OCI-LY7 (cell line): ENCODE results near the gene ZFHX3. TPM values are rescaled to one million over a fixed set of nuclear protein-coding genes. Genes with fewer than 3 reads are reported as not detected.

ENCODE experiments used
- BruUV-seq: library from RNA; stranded (reverse); fragments of 400-500 nt; replicated peaks from 2 replicates; lab custom pipeline; 2021; lab: Mats Ljungman, UMichigan
- CTCF ChIA-PET: fragments of 300-600 bp; sonication (Branson Sonifier 250); formaldehyde crosslinking; loops from one replicate; lab custom pipeline; 2022; ENCODE audit warnings: antibody characterized with exemption; ENCODE audit not compliant: unreplicated experiment; lab: Charles Lee
- POLR2A ChIA-PET: fragments of 300-600 bp; sonication (Branson Sonifier 250); formaldehyde crosslinking; loops from one replicate; lab custom pipeline; 2022; ENCODE audit warnings: antibody characterized with exemption; lab: Charles Lee
- DNase-seq: peaks from one replicate; pipeline ENCODE4 v3.0.0-alpha.2; 2015; ENCODE audit warnings: low spot score
- H2AFZ ChIP-seq: fragments of 200-600 bp; sonication (generic), shearing (Covaris generic); 2 replicates; pipeline ENCODE4 v1.6.1; 2014; ENCODE audit warnings: mild to moderate bottlenecking, antibody characterized with exemption, low read length, moderate library complexity
- H3K27ac ChIP-seq: fragments of 200-600 bp; sonication (generic); 2 replicates; pipeline ENCODE4 v1.5.1; 2014; ENCODE audit warnings: mixed run types, low read depth, mild to moderate bottlenecking, moderate library complexity, low read length, inconsistent platforms; ENCODE audit not compliant: poor library complexity, severe bottlenecking
- H3K36me3 ChIP-seq: fragments of 200-600 bp; sonication (generic); 2 replicates; pipeline ENCODE4 v1.6.1; 2014; ENCODE audit warnings: mild to moderate bottlenecking, antibody characterized with exemption, low read length, moderate library complexity, mixed read lengths; ENCODE audit not compliant: insufficient read depth
- H3K4me1 ChIP-seq: fragments of 200-600 bp; sonication (generic); 2 replicates; pipeline ENCODE4 v1.5.1; 2014; ENCODE audit warnings: mild to moderate bottlenecking, low read length; ENCODE audit not compliant: insufficient read depth, poor library complexity, severe bottlenecking
- H3K4me2 ChIP-seq: fragments of 200-600 bp; sonication (generic); 2 replicates; pipeline ENCODE4 v1.6.1; 2014; ENCODE audit warnings: mild to moderate bottlenecking, low read length
- H3K4me3 ChIP-seq: fragments of 200-600 bp; sonication (generic); 2 replicates; pipeline ENCODE4 v1.5.1; 2014; ENCODE audit warnings: mild to moderate bottlenecking, low read depth, low read length; ENCODE audit not compliant: poor library complexity, severe bottlenecking
- H3K79me2 ChIP-seq: fragments of 200-600 bp; sonication (generic); 2 replicates; pipeline ENCODE4 v1.6.1; 2016; ENCODE audit warnings: low read depth, mild to moderate bottlenecking, low read length, moderate library complexity, mixed read lengths; ENCODE audit not compliant: insufficient read depth
- H3K9me2 ChIP-seq: fragments of 200-600 bp; sonication (generic); 2 replicates; pipeline ENCODE4 v1.6.1; 2016; ENCODE audit warnings: mild to moderate bottlenecking, low read length, mixed read lengths; ENCODE audit not compliant: insufficient read depth
- H3K9me3 ChIP-seq: fragments of 200-600 bp; sonication (generic); 2 replicates; pipeline ENCODE4 v1.6.1; 2014; ENCODE audit warnings: mild to moderate bottlenecking, mixed run types, low read length, mixed read lengths
- H4K20me1 ChIP-seq: fragments of 200-600 bp; sonication (generic); 2 replicates; pipeline ENCODE4 v1.6.1; 2014; ENCODE audit warnings: mild to moderate bottlenecking, antibody characterized with exemption, low read length, moderate library complexity, mixed read lengths; ENCODE audit not compliant: insufficient read depth
- CTCF ChIP-seq: fragments of 200-600 bp; sonication (generic); conservative IDR thresholded peaks from 2 replicates; pipeline ENCODE4 v1.5.1; 2014; ENCODE audit warnings: mild to moderate bottlenecking, antibody characterized with exemption, low read length, moderate library complexity, mixed read lengths
- EZH2phosphoT487 ChIP-seq: fragments of 200-600 bp; sonication (generic); IDR thresholded peaks from 2 replicates; pipeline ENCODE4 v1.6.1; 2018; ENCODE audit warnings: low read depth, borderline replicate concordance, mild to moderate bottlenecking, mixed run types, antibody characterized with exemption, low read length, moderate library complexity, mixed read lengths
- intact Hi-C: fragments of 100-400 bp; cut with micrococcal nuclease; formaldehyde crosslinking; loops from one replicate; pipeline ENCODE4 v1.10.0; 2022; ENCODE audit not compliant: unreplicated experiment
- total RNA-seq, 2 experiments: library from RNA; depleted of rRNA in 1 of 2; stranded (reverse); fragments of >200 nt in 1 of 2; shearing (Covaris generic) in 1 of 2; gene quantifications; 2 replicates each; pipeline ENCODE4 v1.2.3, GENCODE V29; 2014 to 2022

The ZFHX3 gene
- total RNA-seq, 2 experiments from 2014 or later = 1.3 to 6.2 TPM

GRCh38 chr16:72932677-72933335, 115.1 kb downstream of the ZFHX3 start:
- BruUV-seq = no TSS peak
- Histone ChIP-seq H4K20me1 (no peaks in the 10 kb centered on the region), H3K9me2 (no peaks in the 10 kb centered on the region), H3K27ac (no peak overlapping the region), H3K4me3 (no peak overlapping the region), H3K9me3 (no peaks in the 10 kb centered on the region), H3K79me2 (no peaks in the 10 kb centered on the region), H2AFZ (no peak overlapping the region), H3K4me2 (no peak overlapping the region), H3K4me1 (no peaks in the 10 kb centered on the region), H3K36me3 (no peaks in the 10 kb centered on the region)
- intact Hi-C loops = no loop called here
- no peak for TF ChIP-seq CTCF
- TF ChIP-seq EZH2phosphoT487 = no peak
- CTCF ChIA-PET = no interaction called here
- POLR2A ChIA-PET = interaction anchor here (0.7 to 0.9 kb wide), 2 partner anchors 11 to 88 kb away, joined by 3 to 5 read pairs; no protein-coding TSS in a partner anchor
- no peak for DNase-seq

GRCh38 chr16:72932050-72932449, 115.9 kb downstream of the ZFHX3 start:
- Histone ChIP-seq H4K20me1 (no peaks in the 10 kb centered on the region), H3K4me1 (no peaks in the 10 kb centered on the region), H3K4me2 (no peak overlapping the region), H3K36me3 (no peaks in the 10 kb centered on the region), H3K27ac (no peak overlapping the region), H2AFZ (no peak overlapping the region), H3K4me3 (no peak overlapping the region), H3K9me3 (no peaks in the 10 kb centered on the region), H3K9me2 (no peaks in the 10 kb centered on the region), H3K79me2 (no peaks in the 10 kb centered on the region)
- no peak for TF ChIP-seq CTCF
- TF ChIP-seq EZH2phosphoT487 = no peak
- POLR2A ChIA-PET = interaction anchor here (0.6 to 0.9 kb wide), 3 partner anchors 12 to 89 kb away, joined by 3 to 5 read pairs (median 5); no protein-coding TSS in a partner anchor
- no TSS peak for BruUV-seq
- CTCF ChIA-PET = no interaction called here
- intact Hi-C loops = no loop called here
- no peak for DNase-seq

- Histone ChIP-seq H3K4me2 (no peak overlapping the region), H3K4me3 (no peak overlapping the region), H3K36me3 (no peaks in the 10 kb centered on the region), H3K9me2 (no peaks in the 10 kb centered on the region), H3K9me3 (no peaks in the 10 kb centered on the region), H3K4me1 (no peaks in the 10 kb centered on the region), H3K79me2 (no peaks in the 10 kb centered on the region), H3K27ac (no peak overlapping the region), H2AFZ (no peak overlapping the region), H4K20me1 (no peaks in the 10 kb centered on the region)
- DNase-seq = no peak
- TF ChIP-seq CTCF (no peak), EZH2phosphoT487 (no peak)
- intact Hi-C loops = no loop called here
- ChIA-PET CTCF (no interaction called here), POLR2A (no interaction called here)
- BruUV-seq = no TSS peak
Measured at GRCh38 chr16:72930396-72930795, 117.5 kb downstream of the ZFHX3 start.
